Measurements from ENCODE around the gene CCDC50. TPM values are rescaled to one million over a fixed set of nuclear protein-coding genes. Genes with fewer than 3 reads are reported as not detected.

CCDC50 gene
- total RNA-seq, 1 experiment from 2014 or later: not detected

DNA sequence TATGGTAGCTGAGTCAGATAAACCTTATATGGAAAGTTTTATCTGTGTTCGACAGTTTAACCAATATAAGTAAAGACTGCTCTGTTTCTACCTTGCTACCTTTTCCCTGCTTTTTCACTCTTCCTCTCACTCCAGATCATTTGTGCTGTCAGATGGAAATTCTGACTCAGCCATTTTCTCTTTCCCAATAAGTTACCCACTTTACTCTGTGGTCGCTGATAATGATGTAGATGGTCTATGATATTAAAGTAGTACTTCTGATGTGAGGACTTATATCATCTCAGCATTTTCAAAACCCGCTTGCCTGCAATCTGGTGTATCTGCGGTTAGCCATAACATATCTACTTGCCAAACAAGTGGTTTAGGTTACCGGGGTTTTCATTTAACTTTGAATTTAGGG, 16.1 kb downstream of the CCDC50 start:
- Histone ChIP-seq H3K9me2 (replicated peaks; ENCODE audit: insufficient read depth, low read length) (no peaks in the 10 kb centered on the region), H3K79me2 (ENCODE audit: low read length) (no peaks in the 10 kb centered on the region), H3K27me3 (ENCODE audit: low read length) (no peaks in the 10 kb centered on the region), H3K27ac (ENCODE audit: low read length) (no peak overlapping the region), H3K4me2 (ENCODE audit: low read depth, low read length, poor library complexity, severe bottlenecking) (no peak overlapping the region), H2AFZ (ENCODE audit: low read length) (no peak overlapping the region), H3K9ac (ENCODE audit: low read length) (no peak overlapping the region), H3K4me3 (ENCODE audit: low read length) (no peak overlapping the region), H3K4me1 (ENCODE audit: low read length) (no peaks in the 10 kb centered on the region), H4K20me1 (ENCODE audit: insufficient read depth, low read depth, low read length) (no peaks in the 10 kb centered on the region), H3K36me3 (ENCODE audit: insufficient read depth, low read length) (no peaks in the 10 kb centered on the region), H3K9me3 (ENCODE audit: low read length) (no peaks in the 10 kb centered on the region; the same call in 1 of the 2 replicates)
- DNase-seq: no peak

DNA sequence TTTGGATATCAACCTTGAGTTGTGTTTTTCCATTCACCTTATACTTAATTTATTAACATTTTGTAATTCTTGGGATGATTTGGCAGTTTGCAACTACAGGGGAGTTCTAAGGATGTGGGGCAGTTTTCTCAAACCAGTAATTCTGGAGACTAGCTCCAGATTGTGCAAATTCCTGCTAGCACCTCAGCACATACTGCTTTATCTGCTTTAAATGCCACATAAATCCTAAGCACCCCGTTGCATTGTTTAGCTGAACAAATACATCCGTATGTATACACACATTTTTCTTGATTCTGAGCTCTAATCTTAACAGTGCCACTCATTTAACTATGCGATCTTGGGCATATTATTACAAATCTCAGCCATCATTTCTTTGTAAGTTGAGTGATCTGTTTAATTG, 18.0 kb downstream of the CCDC50 start:
- no peak overlapping the region for H2AFZ ChIP-seq (ENCODE audit: low read length)
- no peaks in the 10 kb centered on the region for H4K20me1 ChIP-seq (ENCODE audit: insufficient read depth, low read depth, low read length)
- no peak overlapping the region for H3K9ac ChIP-seq (ENCODE audit: low read length)
- DNase-seq: no peak
- H3K9me3 ChIP-seq (ENCODE audit: low read length): no peaks in the 10 kb centered on the region; the same call in 1 of the 2 replicates
- H3K4me3 ChIP-seq (ENCODE audit: low read length): no peak overlapping the region
- no peaks in the 10 kb centered on the region for H3K79me2 ChIP-seq (ENCODE audit: low read length)
- H3K27me3 ChIP-seq (ENCODE audit: low read length): no peaks in the 10 kb centered on the region
- no peaks in the 10 kb centered on the region; the same call in 1 of the 2 replicates for H3K9me2 ChIP-seq (replicated peaks; ENCODE audit: insufficient read depth, low read length)
- no peak overlapping the region for H3K27ac ChIP-seq (ENCODE audit: low read length)
- H3K36me3 ChIP-seq (ENCODE audit: insufficient read depth, low read length): no peaks in the 10 kb centered on the region
- H3K4me2 ChIP-seq (ENCODE audit: low read depth, low read length, poor library complexity, severe bottlenecking): no peak overlapping the region
- no peaks in the 10 kb centered on the region for H3K4me1 ChIP-seq (ENCODE audit: low read length)

DNA sequence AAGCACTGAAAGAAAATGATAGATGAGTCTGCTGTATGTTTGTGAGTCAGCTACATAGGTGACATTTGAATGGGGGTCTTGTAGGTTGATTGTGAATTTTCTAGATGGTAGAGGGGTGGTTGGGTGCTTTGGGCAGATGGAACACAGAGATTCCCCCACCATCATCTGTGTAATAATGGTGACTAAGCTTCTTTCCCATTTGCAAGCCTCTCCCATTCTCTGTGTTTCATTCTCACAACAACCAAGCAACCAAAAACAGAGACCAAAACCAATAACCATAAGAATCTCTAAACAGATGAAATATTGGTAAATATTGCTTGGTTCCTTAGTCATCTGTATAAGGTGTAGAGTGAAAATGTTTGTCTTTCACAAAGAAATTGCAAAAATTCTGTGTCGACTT, 18.9 kb downstream of the CCDC50 start:
- Histone ChIP-seq H3K9me3 (ENCODE audit: low read length) (no peaks in the 10 kb centered on the region; the same call in 1 of the 2 replicates), H2AFZ (ENCODE audit: low read length) (no peak overlapping the region), H3K79me2 (ENCODE audit: low read length) (no peaks in the 10 kb centered on the region), H3K9me2 (replicated peaks; ENCODE audit: insufficient read depth, low read length) (no peaks in the 10 kb centered on the region; the same call in 1 of the 2 replicates), H3K4me2 (ENCODE audit: low read depth, low read length, poor library complexity, severe bottlenecking) (no peak overlapping the region), H3K27ac (ENCODE audit: low read length) (no peak overlapping the region), H3K4me3 (ENCODE audit: low read length) (no peak overlapping the region), H3K4me1 (ENCODE audit: low read length) (no peaks in the 10 kb centered on the region), H3K27me3 (ENCODE audit: low read length) (no peaks in the 10 kb centered on the region), H4K20me1 (ENCODE audit: insufficient read depth, low read depth, low read length) (no peaks in the 10 kb centered on the region), H3K9ac (ENCODE audit: low read length) (no peak overlapping the region), H3K36me3 (ENCODE audit: insufficient read depth, low read length) (no peaks in the 10 kb centered on the region)
- no peak for DNase-seq

DNA sequence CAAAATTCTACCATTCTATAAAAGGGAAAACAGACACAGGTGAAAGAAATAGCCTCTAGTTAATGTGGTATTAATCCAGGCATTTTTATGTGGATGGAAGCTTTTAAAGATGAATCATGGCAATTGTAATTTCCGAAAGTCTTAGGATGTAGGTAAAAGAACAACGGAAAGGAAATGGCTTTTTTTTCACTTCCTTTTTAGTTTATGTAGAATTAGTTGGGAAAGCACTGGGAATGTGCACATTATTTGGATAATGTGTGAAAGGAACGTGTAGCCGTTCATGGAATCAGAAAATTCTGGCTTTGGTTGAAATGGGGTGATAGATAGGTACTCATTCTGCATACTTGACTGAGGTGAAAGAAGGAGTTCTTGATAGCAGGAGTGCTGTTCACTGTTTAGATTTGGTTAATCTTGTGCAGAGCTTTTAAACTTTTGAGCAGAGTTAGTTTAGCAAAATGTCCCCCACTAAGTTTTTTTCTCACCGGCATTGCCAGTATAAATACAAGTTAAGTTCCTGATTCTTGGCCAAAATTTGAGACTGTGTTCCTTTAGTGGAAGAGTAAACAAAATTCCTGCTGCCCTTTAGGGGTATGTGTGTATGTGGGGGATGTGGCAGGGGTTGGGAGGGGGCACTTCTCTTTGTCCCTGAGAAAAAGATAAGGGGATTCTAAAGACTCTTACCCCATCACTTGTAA, 21.3 kb downstream of the CCDC50 start:
- Histone ChIP-seq H3K79me2 (ENCODE audit: low read length) (no peaks in the 10 kb centered on the region), H3K36me3 (ENCODE audit: insufficient read depth, low read length) (no peaks in the 10 kb centered on the region), H3K4me1 (ENCODE audit: low read length) (no peaks in the 10 kb centered on the region), H3K4me2 (ENCODE audit: low read depth, low read length, poor library complexity, severe bottlenecking) (no peak overlapping the region), H3K9me2 (replicated peaks; ENCODE audit: insufficient read depth, low read length) (no peaks in the 10 kb centered on the region; the same call in 1 of the 2 replicates), H3K27me3 (ENCODE audit: low read length) (no peaks in the 10 kb centered on the region), H4K20me1 (ENCODE audit: insufficient read depth, low read depth, low read length) (no peaks in the 10 kb centered on the region), H2AFZ (ENCODE audit: low read length) (no peak overlapping the region), H3K9ac (ENCODE audit: low read length) (no peak overlapping the region), H3K4me3 (ENCODE audit: low read length) (no peak overlapping the region), H3K9me3 (ENCODE audit: low read length) (no peaks in the 10 kb centered on the region; the same call in 1 of the 2 replicates), H3K27ac (ENCODE audit: low read length) (no peak overlapping the region)
- no peak for DNase-seq

DNA sequence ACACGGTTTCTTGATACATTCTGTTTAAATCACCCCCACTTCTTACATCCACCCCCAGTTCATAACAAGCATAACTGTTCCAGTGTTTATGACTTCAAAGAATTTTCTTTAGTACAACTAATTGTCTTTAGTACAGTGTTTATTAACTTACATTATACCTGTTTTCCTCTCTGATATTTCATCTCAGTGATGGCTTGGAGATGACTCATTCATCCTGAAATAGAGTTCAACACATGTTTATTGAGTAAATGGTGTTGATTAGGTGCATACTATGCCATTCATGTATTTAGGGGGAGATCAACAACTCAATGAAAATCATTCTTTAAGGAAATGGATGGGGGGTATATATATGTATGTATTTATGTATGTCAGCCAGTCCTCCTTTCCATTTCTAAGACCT, 22.8 kb downstream of the CCDC50 start:
- Histone ChIP-seq H3K4me3 (ENCODE audit: low read length) (no peak overlapping the region), H3K79me2 (ENCODE audit: low read length) (no peaks in the 10 kb centered on the region), H3K4me2 (ENCODE audit: low read depth, low read length, poor library complexity, severe bottlenecking) (no peak overlapping the region), H3K4me1 (ENCODE audit: low read length) (no peaks in the 10 kb centered on the region), H3K36me3 (ENCODE audit: insufficient read depth, low read length) (no peaks in the 10 kb centered on the region), H3K9ac (ENCODE audit: low read length) (no peak overlapping the region), H3K27ac (ENCODE audit: low read length) (no peak overlapping the region), H2AFZ (ENCODE audit: low read length) (no peak overlapping the region), H4K20me1 (ENCODE audit: insufficient read depth, low read depth, low read length) (no peaks in the 10 kb centered on the region), H3K9me2 (replicated peaks; ENCODE audit: insufficient read depth, low read length) (no peaks in the 10 kb centered on the region; the same call in 1 of the 2 replicates), H3K27me3 (ENCODE audit: low read length) (no peaks in the 10 kb centered on the region), H3K9me3 (ENCODE audit: low read length) (no peaks in the 10 kb centered on the region)
- DNase-seq: no peak

DNA sequence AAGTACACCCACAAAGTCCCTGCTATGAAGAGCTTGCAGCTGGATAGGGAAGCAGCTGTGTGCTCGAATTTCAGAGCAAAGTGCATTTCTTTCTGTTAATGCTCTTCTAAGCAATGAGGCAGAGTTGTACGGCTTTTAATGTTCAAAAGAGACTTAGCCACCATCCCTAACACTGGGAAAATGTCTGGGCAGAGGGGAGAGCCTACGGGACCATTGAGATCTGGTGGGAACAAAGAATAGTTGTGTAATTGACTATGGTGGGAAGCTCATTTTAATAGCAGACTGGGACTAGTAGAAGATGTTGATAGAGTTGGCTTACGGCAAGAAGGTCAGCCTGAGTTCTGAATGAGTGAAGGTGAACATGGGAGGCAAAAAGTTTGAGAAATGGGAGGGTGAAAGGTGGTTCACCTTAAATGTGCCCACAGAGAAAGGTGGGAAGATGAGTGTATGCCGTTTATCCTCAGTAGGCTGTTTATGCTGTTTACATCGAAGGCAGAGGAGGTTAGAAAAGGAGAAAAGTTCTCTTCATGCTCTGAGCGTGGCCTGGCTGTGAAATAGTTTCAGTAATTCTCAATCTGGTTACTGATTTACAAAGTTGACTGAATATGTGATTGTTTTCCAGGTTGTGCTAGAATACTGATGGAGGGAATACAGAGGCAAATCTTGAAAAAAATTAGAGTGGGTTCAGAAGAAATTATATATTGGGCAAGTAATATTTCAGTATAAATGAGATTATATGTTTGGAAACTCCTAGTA, 24.0 kb downstream of the CCDC50 start:
- H3K9me3 ChIP-seq (ENCODE audit: low read length): no peaks in the 10 kb centered on the region
- H3K4me3 ChIP-seq (ENCODE audit: low read length): no peak overlapping the region
- no peaks in the 10 kb centered on the region for H3K36me3 ChIP-seq (ENCODE audit: insufficient read depth, low read length)
- H3K27ac ChIP-seq (ENCODE audit: low read length): no peak overlapping the region
- H2AFZ ChIP-seq (ENCODE audit: low read length): no peak overlapping the region
- H3K79me2 ChIP-seq (ENCODE audit: low read length): no peaks in the 10 kb centered on the region
- no peaks in the 10 kb centered on the region for H4K20me1 ChIP-seq (ENCODE audit: insufficient read depth, low read depth, low read length)
- DNase-seq: no peak
- H3K4me2 ChIP-seq (ENCODE audit: low read depth, low read length, poor library complexity, severe bottlenecking): no peak overlapping the region
- H3K4me1 ChIP-seq (ENCODE audit: low read length): no peaks in the 10 kb centered on the region
- no peaks in the 10 kb centered on the region; the same call in 1 of the 2 replicates for H3K9me2 ChIP-seq (replicated peaks; ENCODE audit: insufficient read depth, low read length)
- no peak overlapping the region for H3K9ac ChIP-seq (ENCODE audit: low read length)
- no peaks in the 10 kb centered on the region for H3K27me3 ChIP-seq (ENCODE audit: low read length)

DNA sequence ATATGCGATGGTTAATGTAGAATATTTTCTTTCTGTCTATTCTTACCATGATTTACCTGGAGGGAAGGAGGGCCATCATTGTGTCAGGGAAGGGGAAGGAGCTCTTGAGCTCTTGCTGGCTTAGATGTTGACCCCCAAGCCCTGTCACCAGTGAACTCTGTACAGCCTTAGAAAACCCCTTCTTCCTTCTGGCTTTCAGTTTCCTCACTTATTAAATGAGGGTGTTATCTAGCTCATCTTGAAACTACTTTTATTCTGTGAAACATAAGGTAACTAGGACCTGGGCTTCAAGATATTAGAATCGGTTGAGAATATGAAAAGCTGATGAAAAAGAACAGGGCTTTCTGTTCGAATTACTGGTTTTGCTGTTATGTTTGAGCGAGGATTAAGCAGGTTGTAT, 26.2 kb downstream of the CCDC50 start:
- Histone ChIP-seq H3K4me3 (ENCODE audit: low read length) (no peak overlapping the region), H3K9me3 (ENCODE audit: low read length) (no peaks in the 10 kb centered on the region), H3K79me2 (ENCODE audit: low read length) (no peaks in the 10 kb centered on the region), H3K9ac (ENCODE audit: low read length) (no peak overlapping the region), H3K4me1 (ENCODE audit: low read length) (no peaks in the 10 kb centered on the region), H3K4me2 (ENCODE audit: low read depth, low read length, poor library complexity, severe bottlenecking) (no peak overlapping the region), H2AFZ (ENCODE audit: low read length) (no peak overlapping the region), H3K36me3 (ENCODE audit: insufficient read depth, low read length) (no peaks in the 10 kb centered on the region), H3K27me3 (ENCODE audit: low read length) (no peaks in the 10 kb centered on the region), H3K9me2 (replicated peaks; ENCODE audit: insufficient read depth, low read length) (no peaks in the 10 kb centered on the region; the same call in 1 of the 2 replicates), H4K20me1 (ENCODE audit: insufficient read depth, low read depth, low read length) (no peaks in the 10 kb centered on the region), H3K27ac (ENCODE audit: low read length) (no peak overlapping the region)
- DNase-seq: no peak

DNA sequence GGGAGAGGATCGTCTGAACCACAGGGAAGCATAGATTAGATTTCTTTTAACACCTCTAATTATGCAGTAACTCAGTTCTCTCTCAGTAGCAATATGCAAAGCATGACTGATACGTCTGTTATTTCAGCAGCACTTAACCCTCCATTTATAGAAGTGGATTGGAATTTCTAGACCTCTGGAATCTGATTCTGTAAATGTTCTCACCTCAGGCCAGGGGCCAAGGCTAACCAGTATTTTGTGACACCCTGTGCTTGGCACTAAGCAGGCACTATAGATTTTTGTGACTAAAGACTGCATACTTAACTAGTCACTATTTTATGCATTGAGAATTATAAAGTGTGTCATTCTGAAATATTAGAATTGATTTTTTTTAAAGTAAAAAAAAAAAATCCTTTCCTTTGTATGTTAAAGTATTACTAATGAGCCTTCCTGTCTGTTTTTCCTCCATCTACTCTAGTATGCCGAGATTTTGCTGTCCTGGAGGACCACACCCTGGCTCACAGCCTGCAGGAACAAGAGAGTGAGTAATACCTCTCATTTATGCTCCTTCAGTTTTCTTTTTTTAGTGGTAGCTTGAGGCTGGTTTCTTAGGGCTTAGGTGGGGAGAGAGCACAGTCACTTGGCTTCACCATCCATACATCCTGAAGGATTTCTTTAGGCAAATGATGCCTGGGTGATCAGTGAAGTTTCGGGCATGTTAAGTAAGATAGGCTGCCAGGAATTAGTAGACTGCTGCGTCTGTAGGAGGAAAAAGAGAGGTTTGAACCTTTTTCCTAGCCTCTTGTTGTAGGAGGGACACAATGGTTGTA, 27.6 kb downstream of the CCDC50 start:
- Histone ChIP-seq H3K79me2 (ENCODE audit: low read length) (no peaks in the 10 kb centered on the region), H4K20me1 (ENCODE audit: insufficient read depth, low read depth, low read length) (no peaks in the 10 kb centered on the region), H3K4me1 (ENCODE audit: low read length) (no peaks in the 10 kb centered on the region), H3K4me3 (ENCODE audit: low read length) (no peak overlapping the region), H2AFZ (ENCODE audit: low read length) (no peak overlapping the region), H3K27me3 (ENCODE audit: low read length) (no peaks in the 10 kb centered on the region), H3K4me2 (ENCODE audit: low read depth, low read length, poor library complexity, severe bottlenecking) (no peak overlapping the region), H3K9me3 (ENCODE audit: low read length) (no peaks in the 10 kb centered on the region), H3K27ac (ENCODE audit: low read length) (no peak overlapping the region), H3K9me2 (replicated peaks; ENCODE audit: insufficient read depth, low read length) (no peaks in the 10 kb centered on the region; the same call in 1 of the 2 replicates), H3K36me3 (ENCODE audit: insufficient read depth, low read length) (no peaks in the 10 kb centered on the region), H3K9ac (ENCODE audit: low read length) (no peak overlapping the region)
- DNase-seq: no peak
